Measurements from ENCODE around the gene YAP1. TPM values are rescaled to one million over a fixed set of nuclear protein-coding genes. Genes with fewer than 3 reads are reported as not detected.

The YAP1 gene
- total RNA-seq, 1 experiment from 2014 or later = 57.5 TPM

GRCh38 chr11:102216433-102217075 lies 106.3 kb downstream of the YAP1 start:
- Mint-ChIP-seq H3K9me3 (ENCODE audit: low read depth, unreplicated experiment) (no peaks in the 10 kb centered on the region), H3K36me3 (ENCODE audit: insufficient read depth, unreplicated experiment) (peaks cover 4% of the 10 kb centered on the region), H3K27me3 (ENCODE audit: unreplicated experiment) (no peaks in the 10 kb centered on the region), H3K27ac (ENCODE audit: unreplicated experiment) (no peak overlapping the region), H3K4me1 (ENCODE audit: low read depth, unreplicated experiment) (peaks cover 13% of the 10 kb centered on the region), H3K4me3 (ENCODE audit: low read depth, unreplicated experiment) (no peak overlapping the region)
- CTCF ChIA-PET = no interaction called here
- no peak for DNase-seq
- intact Hi-C loops (cut with micrococcal nuclease; ENCODE audit: unreplicated experiment) = no loop called here
- TF ChIP-seq CTCF (IDR thresholded peaks at IDR 0.05; ENCODE audit: unreplicated experiment) = no peak
- BruUV-seq (replicated peaks) = no TSS peak

GRCh38 chr11:102220728-102221467 lies 110.7 kb downstream of the YAP1 start:
- no peak for DNase-seq
- Mint-ChIP-seq H3K4me1 (ENCODE audit: low read depth, unreplicated experiment) (peaks cover 21% of the 10 kb centered on the region), H3K27ac (ENCODE audit: unreplicated experiment) (peak overlapping the region; percentile 15), H3K27me3 (ENCODE audit: unreplicated experiment) (no peaks in the 10 kb centered on the region), H3K9me3 (ENCODE audit: low read depth, unreplicated experiment) (no peaks in the 10 kb centered on the region), H3K4me3 (ENCODE audit: low read depth, unreplicated experiment) (no peak overlapping the region), H3K36me3 (ENCODE audit: insufficient read depth, unreplicated experiment) (peaks cover 7% of the 10 kb centered on the region)
- no TSS peak for BruUV-seq (replicated peaks)
- no peak for TF ChIP-seq CTCF (IDR thresholded peaks at IDR 0.05; ENCODE audit: unreplicated experiment)
- intact Hi-C loops (cut with micrococcal nuclease; ENCODE audit: unreplicated experiment) = no loop called here
- CTCF ChIA-PET = no interaction called here

- H3K27ac Mint-ChIP-seq (ENCODE audit: unreplicated experiment) = no peak overlapping the region
- intact Hi-C loops (cut with micrococcal nuclease; ENCODE audit: unreplicated experiment) = no loop called here
- no peaks in the 10 kb centered on the region for H3K27me3 Mint-ChIP-seq (ENCODE audit: unreplicated experiment)
- DNase-seq = no peak
- peaks cover 34% of the 10 kb centered on the region for H3K4me1 Mint-ChIP-seq (ENCODE audit: low read depth, unreplicated experiment)
- no TSS peak for BruUV-seq (replicated peaks)
- no peak overlapping the region for H3K4me3 Mint-ChIP-seq (ENCODE audit: low read depth, unreplicated experiment)
- CTCF ChIA-PET = no interaction called here
- peaks cover 12% of the 10 kb centered on the region for H3K36me3 Mint-ChIP-seq (ENCODE audit: insufficient read depth, unreplicated experiment)
- H3K9me3 Mint-ChIP-seq (ENCODE audit: low read depth, unreplicated experiment) = no peaks in the 10 kb centered on the region
- no peak for TF ChIP-seq CTCF (IDR thresholded peaks at IDR 0.05; ENCODE audit: unreplicated experiment)
These were observed 113.6 kb downstream of the YAP1 start for GRCh38 chr11:102223859-102224258.

GRCh38 chr11:102225689-102226568 lies 115.7 kb downstream of the YAP1 start:
- no TSS peak for BruUV-seq (replicated peaks)
- CTCF ChIA-PET = interaction anchor here (0.6 to 1.0 kb wide), 2 partner anchors 9 to 218 kb away, joined by 3 read pairs; no protein-coding TSS in a partner anchor
- Mint-ChIP-seq H3K9me3 (ENCODE audit: low read depth, unreplicated experiment) (no peaks in the 10 kb centered on the region), H3K36me3 (ENCODE audit: insufficient read depth, unreplicated experiment) (peaks cover 14% of the 10 kb centered on the region), H3K4me3 (ENCODE audit: low read depth, unreplicated experiment) (peak overlapping the region; percentile 53), H3K27me3 (ENCODE audit: unreplicated experiment) (no peaks in the 10 kb centered on the region), H3K27ac (ENCODE audit: unreplicated experiment) (peak overlapping the region; percentile 94), H3K4me1 (ENCODE audit: low read depth, unreplicated experiment) (peaks cover 40% of the 10 kb centered on the region)
- TF ChIP-seq CTCF (IDR thresholded peaks at IDR 0.05; ENCODE audit: unreplicated experiment) = no peak
- intact Hi-C loops (cut with micrococcal nuclease; ENCODE audit: unreplicated experiment) = loop anchor here (5.0 kb wide), 1 partner anchor 114 kb away; the partner anchor contains the start of gene YAP1
- peak; percentile 24 for DNase-seq

Measured in Calu3 (cell line).